ENCODE results near the gene TUBA4B. TPM values are rescaled to one million over a fixed set of nuclear protein-coding genes. Genes with fewer than 3 reads are reported as not detected.

Gene TUBA4B
- total RNA-seq, 1 donor from 2014 or later = not detected

DNA sequence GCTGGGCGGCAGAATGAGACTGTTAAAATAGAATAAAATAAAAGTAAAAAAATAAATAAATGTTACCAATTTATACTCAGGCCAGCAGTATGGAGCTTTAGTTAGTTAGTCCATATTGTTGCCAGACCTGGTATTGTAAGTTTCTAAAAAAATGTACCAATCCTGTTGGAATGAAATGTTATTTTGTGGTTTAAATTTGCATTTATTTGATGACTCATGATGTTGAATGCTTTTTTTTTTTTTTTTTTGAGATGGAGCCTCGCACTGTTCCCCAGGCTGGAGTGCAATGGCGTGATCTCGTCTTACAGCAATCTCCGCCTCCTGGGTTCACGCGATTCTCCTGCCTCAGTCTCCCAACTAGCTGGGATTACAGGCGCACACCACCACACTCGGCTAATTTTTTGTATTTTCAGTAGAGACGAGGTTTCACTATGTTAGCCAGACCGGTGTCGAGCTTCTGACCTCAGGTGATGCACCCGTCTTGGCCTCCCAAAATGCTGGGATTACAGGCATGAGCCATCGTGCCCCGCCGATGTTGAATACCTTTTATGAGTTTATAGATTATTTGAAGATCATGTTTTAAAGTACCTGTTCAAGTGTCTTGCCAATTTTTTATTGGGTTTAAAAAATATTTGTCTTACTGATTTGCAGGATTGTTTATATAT, 61.9 kb downstream of the TUBA4B start:
- TF ChIP-seq, protein P1, sequence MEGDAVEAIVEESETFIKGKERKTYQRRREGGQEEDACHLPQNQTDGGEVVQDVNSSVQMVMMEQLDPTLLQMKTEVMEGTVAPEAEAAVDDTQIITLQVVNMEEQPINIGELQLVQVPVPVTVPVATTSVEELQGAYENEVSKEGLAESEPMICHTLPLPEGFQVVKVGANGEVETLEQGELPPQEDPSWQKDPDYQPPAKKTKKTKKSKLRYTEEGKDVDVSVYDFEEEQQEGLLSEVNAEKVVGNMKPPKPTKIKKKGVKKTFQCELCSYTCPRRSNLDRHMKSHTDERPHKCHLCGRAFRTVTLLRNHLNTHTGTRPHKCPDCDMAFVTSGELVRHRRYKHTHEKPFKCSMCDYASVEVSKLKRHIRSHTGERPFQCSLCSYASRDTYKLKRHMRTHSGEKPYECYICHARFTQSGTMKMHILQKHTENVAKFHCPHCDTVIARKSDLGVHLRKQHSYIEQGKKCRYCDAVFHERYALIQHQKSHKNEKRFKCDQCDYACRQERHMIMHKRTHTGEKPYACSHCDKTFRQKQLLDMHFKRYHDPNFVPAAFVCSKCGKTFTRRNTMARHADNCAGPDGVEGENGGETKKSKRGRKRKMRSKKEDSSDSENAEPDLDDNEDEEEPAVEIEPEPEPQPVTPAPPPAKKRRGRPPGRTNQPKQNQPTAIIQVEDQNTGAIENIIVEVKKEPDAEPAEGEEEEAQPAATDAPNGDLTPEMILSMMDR (IDR thresholded peaks at IDR 0.05; ENCODE audit: unreplicated experiment) = no peak
- Mint-ChIP-seq H3K36me3 (ENCODE audit: insufficient read depth) (no peaks in the 10 kb centered on the region), H3K4me1 (ENCODE audit: low read depth) (no peaks in the 10 kb centered on the region), H3K27ac (no peak overlapping the region), H3K27me3 (peaks cover 28% of the 10 kb centered on the region), H3K9me3 (ENCODE audit: low read depth) (no peaks in the 10 kb centered on the region), H3K4me3 (ENCODE audit: low read depth) (no peak overlapping the region)
- DNase-seq (ENCODE audit: low spot score, unreplicated experiment) = no peak

Small RNAs within 50 kb of the gene (microRNA-seq; reads per million reads assigned to microRNA genes)
- 1.8 reads per million for gene MIR153-1 (ENCODE audit: borderline number of aligned reads, unreplicated experiment)

Other genes starting within 250 kb of the TUBA4B start
- 0.65 and 0.67 TPM in 2 replicates for gene CFAP65, start 211.7 kb upstream of the TUBA4B start, total RNA-seq
- gene IHH, start 192.3 kb upstream of the TUBA4B start, total RNA-seq = 17.3 and 24.1 TPM in 2 replicates
- 15.4 and 17.7 TPM in 2 replicates for gene NHEJ1, start 92.4 kb upstream of the TUBA4B start, total RNA-seq
- 1.7 and 2.8 TPM in 2 replicates for gene SLC23A3, start 83.2 kb upstream of the TUBA4B start, total RNA-seq
- gene CNPPD1, start 76.3 kb upstream of the TUBA4B start, total RNA-seq = 38.9 and 40.8 TPM in 2 replicates
- 77.0 and 77.4 TPM in 2 replicates for gene RETREG2, start 75.0 kb upstream of the TUBA4B start, total RNA-seq
- 29.3 and 29.6 TPM in 2 replicates for gene ZFAND2B, start 46.5 kb upstream of the TUBA4B start, total RNA-seq
- gene ABCB6, start 34.3 kb upstream of the TUBA4B start, total RNA-seq = 26.7 and 29.9 TPM in 2 replicates
- gene ATG9A, start 23.6 kb upstream of the TUBA4B start, total RNA-seq = 40.6 and 43.6 TPM in 2 replicates
- gene ANKZF1, start 23.4 kb upstream of the TUBA4B start, total RNA-seq = 64.3 and 66.7 TPM in 2 replicates
- gene GLB1L, start 7.8 kb upstream of the TUBA4B start, total RNA-seq = 11.8 and 13.5 TPM in 2 replicates
- gene STK16, start 7.8 kb upstream of the TUBA4B start, total RNA-seq = 23.2 and 24.1 TPM in 2 replicates
- 8.3 and 9.1 TPM in 2 replicates for gene TUBA4A, start 675 bp downstream of the TUBA4B start, total RNA-seq
- 66.2 and 69.5 TPM in 2 replicates for gene DNAJB2, start 26.1 kb downstream of the TUBA4B start, total RNA-seq
- 30.2 and 30.5 TPM in 2 replicates for gene PTPRN, start 56.2 kb downstream of the TUBA4B start, total RNA-seq
- not detected in 2 replicates for gene RESP18, start 79.5 kb downstream of the TUBA4B start, total RNA-seq
- gene DNPEP, start 134.7 kb downstream of the TUBA4B start, total RNA-seq = 36.0 and 47.0 TPM in 2 replicates
- not detected in 2 replicates for gene DES, start 165.1 kb downstream of the TUBA4B start, total RNA-seq
- gene SPEG, start 181.6 kb downstream of the TUBA4B start, total RNA-seq = 15.1 and 15.5 TPM in 2 replicates
- gene GMPPA, start 245.6 kb downstream of the TUBA4B start, total RNA-seq = 35.8 and 37.4 TPM in 2 replicates

Measured in progenitor cell of endocrine pancreas (in vitro differentiated cells).